ENCODE measurements around the gene ARHGAP33. TPM values are rescaled to one million over a fixed set of nuclear protein-coding genes. Genes with fewer than 3 reads are reported as not detected.
"Not testable (repeated sequence)": the region's sequence is repeated elsewhere in the genome, so short reads cannot be mapped to it uniquely, and the experiment has no call there.

The ARHGAP33 gene
- total and polyA plus RNA-seq, 4 donors = 13.6 to 183 (median 92.5) TPM

- WGBS (ENCODE audit: insufficient coverage) = 14% methylated on average over 9 of the region's 12 CpGs
- Histone ChIP-seq H3K27me3 (ENCODE audit: control insufficient read depth, insufficient read depth, low read length) (peaks cover 9% of the 10 kb centered on the region), H3K27ac (ENCODE audit: low read depth, low read length) (no peak overlapping the region), H3K4me3 (ENCODE audit: low read depth, low read length) (no peak overlapping the region), H3K4me1 (ENCODE audit: control insufficient read depth, insufficient read depth, low read length) (no peaks in the 10 kb centered on the region), H3K36me3 (ENCODE audit: control insufficient read depth, insufficient read depth, low read length) (no peaks in the 10 kb centered on the region), H3K9me3 (ENCODE audit: control insufficient read depth, insufficient read depth, low read length) (no peaks in the 10 kb centered on the region)
- peak; percentile 15 to 81 (median 46) for DNase-seq (ENCODE audit: low read depth in 4 of 6, low spot score in 6 of 6)
Measured at GRCh38 chr19:35828692-35829301, 53.4 kb downstream of the ARHGAP33 start.

GRCh38 chr19:35830986-35831385, 55.6 kb downstream of the ARHGAP33 start:
- Histone ChIP-seq H3K9me3 (ENCODE audit: control insufficient read depth, insufficient read depth, low read length) (no peaks in the 10 kb centered on the region), H3K4me3 (ENCODE audit: low read depth, low read length) (no peak overlapping the region), H3K27ac (ENCODE audit: low read depth, low read length) (no peak overlapping the region), H3K36me3 (ENCODE audit: control insufficient read depth, insufficient read depth, low read length) (no peaks in the 10 kb centered on the region), H3K27me3 (ENCODE audit: control insufficient read depth, insufficient read depth, low read length) (peaks cover 9% of the 10 kb centered on the region), H3K4me1 (ENCODE audit: control insufficient read depth, insufficient read depth, low read length) (no peaks in the 10 kb centered on the region)
- no peak for DNase-seq (ENCODE audit: low read depth in 4 of 6, low spot score in 6 of 6)
- 74% methylated on average over 10 of the region's 18 CpGs for WGBS (ENCODE audit: insufficient coverage)

- Histone ChIP-seq H3K9me3 (ENCODE audit: control insufficient read depth, insufficient read depth, low read length) (no peaks in the 10 kb centered on the region), H3K4me3 (ENCODE audit: low read depth, low read length) (no peak overlapping the region), H3K27me3 (ENCODE audit: control insufficient read depth, insufficient read depth, low read length) (peaks cover 9% of the 10 kb centered on the region), H3K27ac (ENCODE audit: low read depth, low read length) (no peak overlapping the region), H3K36me3 (ENCODE audit: control insufficient read depth, insufficient read depth, low read length) (no peaks in the 10 kb centered on the region), H3K4me1 (ENCODE audit: control insufficient read depth, insufficient read depth, low read length) (no peaks in the 10 kb centered on the region)
- no peak for DNase-seq (ENCODE audit: low read depth in 4 of 6, low spot score in 6 of 6)
- 59% methylated on average over 2 of the region's 4 CpGs for WGBS (ENCODE audit: insufficient coverage)
Measured at GRCh38 chr19:35832054-35832453, 56.7 kb downstream of the ARHGAP33 start.

DNA sequence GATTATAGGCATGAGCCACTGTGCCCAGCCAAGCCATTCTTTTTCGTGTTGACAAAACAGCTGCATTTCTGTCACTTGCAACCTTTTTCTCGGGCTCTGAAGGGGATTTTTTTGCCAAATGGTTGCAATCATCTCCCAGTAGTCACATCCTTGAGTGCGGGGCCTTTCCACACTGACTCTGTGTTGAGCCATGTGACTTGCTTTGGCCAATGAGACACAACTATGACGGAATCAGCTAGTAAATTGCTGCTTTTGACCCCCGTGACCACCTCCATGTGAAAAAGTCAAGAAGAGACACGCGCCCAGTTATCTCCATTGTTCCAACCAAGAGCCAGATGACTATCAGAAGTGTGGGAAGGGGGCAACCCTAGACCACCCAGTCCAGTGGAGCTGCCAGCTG, 58.6 kb downstream of the ARHGAP33 start:
- Histone ChIP-seq H3K4me3 (ENCODE audit: low read depth, low read length) (no peak overlapping the region), H3K4me1 (ENCODE audit: control insufficient read depth, insufficient read depth, low read length) (no peaks in the 10 kb centered on the region), H3K27ac (ENCODE audit: low read depth, low read length) (no peak overlapping the region), H3K9me3 (ENCODE audit: control insufficient read depth, insufficient read depth, low read length) (peaks cover 2% of the 10 kb centered on the region), H3K27me3 (ENCODE audit: control insufficient read depth, insufficient read depth, low read length) (peaks cover 9% of the 10 kb centered on the region), H3K36me3 (ENCODE audit: control insufficient read depth, insufficient read depth, low read length) (no peaks in the 10 kb centered on the region)
- peak in 1 of 6 donors; percentile 8 for DNase-seq (ENCODE audit: low read depth in 4 of 6, low spot score in 6 of 6)
- WGBS (ENCODE audit: insufficient coverage) = 56% methylated on average over 7 of the region's 7 CpGs

- not testable (repeated sequence) for H3K27ac ChIP-seq (ENCODE audit: low read depth, low read length); H3K4me3 ChIP-seq (ENCODE audit: low read depth, low read length); H3K27me3 ChIP-seq (ENCODE audit: control insufficient read depth, insufficient read depth, low read length); H3K9me3 ChIP-seq (ENCODE audit: control insufficient read depth, insufficient read depth, low read length); H3K4me1 ChIP-seq (ENCODE audit: control insufficient read depth, insufficient read depth, low read length); H3K36me3 ChIP-seq (ENCODE audit: control insufficient read depth, insufficient read depth, low read length); DNase-seq (ENCODE audit: low read depth in 4 of 6, low spot score in 6 of 6)
- 57% methylated on average over 10 of the region's 11 CpGs for WGBS (ENCODE audit: insufficient coverage)
Measured at GRCh38 chr19:35836096-35836495, 60.7 kb downstream of the ARHGAP33 start.

Other genes starting within 250 kb of the ARHGAP33 start
- under 1 TPM in 1 of 2 donors, not detected in 1; 0.06 TPM for gene SBSN, start 247.3 kb upstream of the ARHGAP33 start, total RNA-seq
- under 1 TPM; 0.17 to 0.50 TPM for gene SBSN, start 247.3 kb upstream of the ARHGAP33 start, polyA plus RNA-seq (ENCODE audit: insufficient read length in 2 of 2)
- gene GAPDHS, start 242.1 kb upstream of the ARHGAP33 start, total RNA-seq = under 1 TPM in 1 of 2 donors, not detected in 1; 0.11 TPM
- gene GAPDHS, start 242.1 kb upstream of the ARHGAP33 start, polyA plus RNA-seq (ENCODE audit: insufficient read length in 2 of 2) = not detected
- 100 to 1,000 TPM in 1 of 2 donors, 10 to 100 TPM in 1; 58.2 to 126 TPM for gene TMEM147, start 229.9 kb upstream of the ARHGAP33 start, total RNA-seq
- gene TMEM147, start 229.9 kb upstream of the ARHGAP33 start, polyA plus RNA-seq (ENCODE audit: insufficient read length in 2 of 2) = 100 to 1,000 TPM; 108 to 109 TPM
- gene ATP4A, start 211.9 kb upstream of the ARHGAP33 start, total RNA-seq = not detected
- under 1 TPM; 0.30 to 0.41 TPM for gene ATP4A, start 211.9 kb upstream of the ARHGAP33 start, polyA plus RNA-seq (ENCODE audit: insufficient read length in 2 of 2)
- gene PMIS2, start 189.4 kb upstream of the ARHGAP33 start, total RNA-seq = not detected
- not detected for gene PMIS2, start 189.4 kb upstream of the ARHGAP33 start, polyA plus RNA-seq (ENCODE audit: insufficient read length in 2 of 2)
- 10 to 100 TPM in 1 of 2 donors, 1 to 10 TPM in 1; 5.1 to 15.5 TPM for gene HAUS5, start 162.8 kb upstream of the ARHGAP33 start, total RNA-seq
- gene HAUS5, start 162.8 kb upstream of the ARHGAP33 start, polyA plus RNA-seq (ENCODE audit: insufficient read length in 2 of 2) = 10 to 100 TPM; 18.2 to 26.0 TPM
- gene RBM42, start 146.5 kb upstream of the ARHGAP33 start, total RNA-seq = 10 to 100 TPM; 18.1 to 55.3 TPM
- gene RBM42, start 146.5 kb upstream of the ARHGAP33 start, polyA plus RNA-seq (ENCODE audit: insufficient read length in 2 of 2) = 10 to 100 TPM; 73.4 to 76.5 TPM
- 1 to 10 TPM in 1 of 2 donors, under 1 TPM in 1; 0.59 to 2.7 TPM for gene ETV2, start 133.8 kb upstream of the ARHGAP33 start, total RNA-seq
- 1 to 10 TPM; 4.0 to 4.6 TPM for gene ETV2, start 133.8 kb upstream of the ARHGAP33 start, polyA plus RNA-seq (ENCODE audit: insufficient read length in 2 of 2)
- gene COX6B1, start 127.2 kb upstream of the ARHGAP33 start, total RNA-seq = 100 to 1,000 TPM; 321 to 628 TPM
- gene COX6B1, start 127.2 kb upstream of the ARHGAP33 start, polyA plus RNA-seq (ENCODE audit: insufficient read length in 2 of 2) = 100 to 1,000 TPM; 378 to 396 TPM
- not detected for gene UPK1A, start 109.0 kb upstream of the ARHGAP33 start, total RNA-seq
- gene UPK1A, start 109.0 kb upstream of the ARHGAP33 start, polyA plus RNA-seq (ENCODE audit: insufficient read length in 2 of 2) = under 1 TPM in 1 of 2 donors, not detected in 1; 0.21 TPM
- not detected for gene ZBTB32, start 71.0 kb upstream of the ARHGAP33 start, total RNA-seq
- under 1 TPM; 0.14 to 0.68 TPM for gene ZBTB32, start 71.0 kb upstream of the ARHGAP33 start, polyA plus RNA-seq (ENCODE audit: insufficient read length in 2 of 2)
- gene KMT2B, start 57.6 kb upstream of the ARHGAP33 start, total RNA-seq = 10 to 100 TPM in 1 of 2 donors, 1 to 10 TPM in 1; 8.2 to 15.3 TPM
- gene KMT2B, start 57.6 kb upstream of the ARHGAP33 start, polyA plus RNA-seq (ENCODE audit: insufficient read length in 2 of 2) = 10 to 100 TPM; 41.6 to 42.2 TPM
- 1 to 10 TPM; 3.1 to 3.5 TPM for gene IGFLR1, start 33.1 kb upstream of the ARHGAP33 start, total RNA-seq
- gene IGFLR1, start 33.1 kb upstream of the ARHGAP33 start, polyA plus RNA-seq (ENCODE audit: insufficient read length in 2 of 2) = 10 to 100 TPM in 1 of 2 donors, 1 to 10 TPM in 1; 8.8 to 10.9 TPM
- gene U2AF1L4, start 30.1 kb upstream of the ARHGAP33 start, total RNA-seq = 10 to 100 TPM in 1 of 2 donors, 1 to 10 TPM in 1; 8.8 to 23.6 TPM
- gene U2AF1L4, start 30.1 kb upstream of the ARHGAP33 start, polyA plus RNA-seq (ENCODE audit: insufficient read length in 2 of 2) = 10 to 100 TPM; 25.9 to 37.7 TPM
- 100 to 1,000 TPM in 1 of 2 donors, 10 to 100 TPM in 1; 15.9 to 106 TPM for gene PSENEN, start 29.9 kb upstream of the ARHGAP33 start, total RNA-seq
- 10 to 100 TPM; 80.1 to 81.8 TPM for gene PSENEN, start 29.9 kb upstream of the ARHGAP33 start, polyA plus RNA-seq (ENCODE audit: insufficient read length in 2 of 2)
- gene LIN37, start 27.0 kb upstream of the ARHGAP33 start, total RNA-seq = 10 to 100 TPM in 1 of 2 donors, 1 to 10 TPM in 1; 5.1 to 15.7 TPM
- 10 to 100 TPM; 17.7 to 18.3 TPM for gene LIN37, start 27.0 kb upstream of the ARHGAP33 start, polyA plus RNA-seq (ENCODE audit: insufficient read length in 2 of 2)
- 1 to 10 TPM; 1.8 to 2.8 TPM for gene HSPB6, start 18.5 kb upstream of the ARHGAP33 start, total RNA-seq
- 10 to 100 TPM; 25.7 to 26.9 TPM for gene HSPB6, start 18.5 kb upstream of the ARHGAP33 start, polyA plus RNA-seq (ENCODE audit: insufficient read length in 2 of 2)
- gene PROSER3, start 17.4 kb upstream of the ARHGAP33 start, total RNA-seq = 1 to 10 TPM; 2.8 to 7.8 TPM
- gene PROSER3, start 17.4 kb upstream of the ARHGAP33 start, polyA plus RNA-seq (ENCODE audit: insufficient read length in 2 of 2) = 10 to 100 TPM; 15.2 to 27.7 TPM
- under 1 TPM in 1 of 2 donors, not detected in 1; 0.10 TPM for gene PRODH2, start 37.3 kb downstream of the ARHGAP33 start, total RNA-seq
- gene PRODH2, start 37.3 kb downstream of the ARHGAP33 start, polyA plus RNA-seq (ENCODE audit: insufficient read length in 2 of 2) = under 1 TPM; 0.27 to 0.32 TPM
- under 1 TPM; 0.30 to 0.44 TPM for gene NPHS1, start 76.9 kb downstream of the ARHGAP33 start, total RNA-seq
- gene NPHS1, start 76.9 kb downstream of the ARHGAP33 start, polyA plus RNA-seq (ENCODE audit: insufficient read length in 2 of 2) = 1 to 10 TPM; 1.9 to 2.1 TPM
- gene KIRREL2, start 81.3 kb downstream of the ARHGAP33 start, total RNA-seq = 1 to 10 TPM; 1.1 to 1.9 TPM
- 1 to 10 TPM; 2.8 to 3.5 TPM for gene KIRREL2, start 81.3 kb downstream of the ARHGAP33 start, polyA plus RNA-seq (ENCODE audit: insufficient read length in 2 of 2)
- gene APLP1, start 93.0 kb downstream of the ARHGAP33 start, total RNA-seq = 100 to 1,000 TPM; 205 to 237 TPM
- gene APLP1, start 93.0 kb downstream of the ARHGAP33 start, polyA plus RNA-seq (ENCODE audit: insufficient read length in 2 of 2) = 1,000 to 10,000 TPM; 1,021 to 1,097 TPM
- 1 to 10 TPM; 6.4 to 6.8 TPM for gene NFKBID, start 125.0 kb downstream of the ARHGAP33 start, total RNA-seq
- 10 to 100 TPM in 1 of 2 donors, 1 to 10 TPM in 1; 4.9 to 10.6 TPM for gene NFKBID, start 125.0 kb downstream of the ARHGAP33 start, polyA plus RNA-seq (ENCODE audit: insufficient read length in 2 of 2)
- gene HCST, start 127.0 kb downstream of the ARHGAP33 start, total RNA-seq = 1 to 10 TPM; 1.9 to 3.5 TPM
- 1 to 10 TPM; 3.7 to 4.0 TPM for gene HCST, start 127.0 kb downstream of the ARHGAP33 start, polyA plus RNA-seq (ENCODE audit: insufficient read length in 2 of 2)
- gene TYROBP, start 132.7 kb downstream of the ARHGAP33 start, total RNA-seq = 10 to 100 TPM; 14.1 to 34.1 TPM
- 10 to 100 TPM; 25.8 to 32.4 TPM for gene TYROBP, start 132.7 kb downstream of the ARHGAP33 start, polyA plus RNA-seq (ENCODE audit: insufficient read length in 2 of 2)
- gene LRFN3, start 160.8 kb downstream of the ARHGAP33 start, total RNA-seq = 1 to 10 TPM; 5.5 to 6.6 TPM
- 10 to 100 TPM; 45.0 to 47.8 TPM for gene LRFN3, start 160.8 kb downstream of the ARHGAP33 start, polyA plus RNA-seq (ENCODE audit: insufficient read length in 2 of 2)
- 10 to 100 TPM; 11.4 to 27.5 TPM for gene SDHAF1, start 219.6 kb downstream of the ARHGAP33 start, total RNA-seq
- gene SDHAF1, start 219.6 kb downstream of the ARHGAP33 start, polyA plus RNA-seq (ENCODE audit: insufficient read length in 2 of 2) = 10 to 100 TPM; 25.3 to 27.3 TPM
- 1 to 10 TPM in 1 of 2 donors, under 1 TPM in 1; 0.79 to 1.4 TPM for gene SYNE4, start 233.2 kb downstream of the ARHGAP33 start, total RNA-seq
- 1 to 10 TPM; 6.8 to 7.1 TPM for gene SYNE4, start 233.2 kb downstream of the ARHGAP33 start, polyA plus RNA-seq (ENCODE audit: insufficient read length in 2 of 2)
- 10 to 100 TPM; 12.6 to 14.3 TPM for gene ALKBH6, start 238.6 kb downstream of the ARHGAP33 start, total RNA-seq
- 10 to 100 TPM; 22.5 to 29.2 TPM for gene ALKBH6, start 238.6 kb downstream of the ARHGAP33 start, polyA plus RNA-seq (ENCODE audit: insufficient read length in 2 of 2)